Measurements from ENCODE around the gene THY1. TPM values are rescaled to one million over a fixed set of nuclear protein-coding genes. Genes with fewer than 3 reads are reported as not detected.
"Not testable (repeated sequence)": the region's sequence is repeated elsewhere in the genome, so short reads cannot be mapped to it uniquely, and the experiment has no call there.

Gene THY1
- total and polyA plus RNA-seq, 4 experiments from 2014 or later = not detected

- Mint-ChIP-seq H3K27ac (no peak overlapping the region), H3K9me3 (peaks cover 0 to 7% (median 3%) of the 10 kb centered on the region in 8 donors), H3K4me1 (no peaks in the 10 kb centered on the region), H3K4me3 (no peak overlapping the region), H3K36me3 (no peaks in the 10 kb centered on the region), H3K27me3 (peaks cover 0 to 3% of the 10 kb centered on the region in 2 donors)
- CTCF ChIA-PET (ENCODE audit: partially characterized antibody) = interaction anchor here (1.4 kb wide), 1 partner anchor 54 kb away, joined by 4 read pairs; no protein-coding TSS in a partner anchor
- POLR2A ChIA-PET (ENCODE audit: partially characterized antibody) = no interaction called here
- Histone ChIP-seq H3K36me3 (ENCODE audit: insufficient read depth, low read length) (no peaks in the 10 kb centered on the region), H3K27ac (ENCODE audit: low read depth, low read length) (no peak overlapping the region), H3K4me1 (ENCODE audit: insufficient read depth, low read length) (no peaks in the 10 kb centered on the region), H3K9me3 (ENCODE audit: control insufficient read depth in 1 of 2, low read length in 2 of 2) (no peaks in the 10 kb centered on the region), H3K27me3 (ENCODE audit: insufficient read depth, low read length) (no peaks in the 10 kb centered on the region), H3K4me3 (ENCODE audit: low read length in 2 of 2) (no peak overlapping the region)
- no peak for DNase-seq
- intact Hi-C loops (cut with micrococcal nuclease) = no loop called here
Measured at GRCh38 chr11:119410501-119410900, 12.5 kb downstream of the THY1 start.

DNA sequence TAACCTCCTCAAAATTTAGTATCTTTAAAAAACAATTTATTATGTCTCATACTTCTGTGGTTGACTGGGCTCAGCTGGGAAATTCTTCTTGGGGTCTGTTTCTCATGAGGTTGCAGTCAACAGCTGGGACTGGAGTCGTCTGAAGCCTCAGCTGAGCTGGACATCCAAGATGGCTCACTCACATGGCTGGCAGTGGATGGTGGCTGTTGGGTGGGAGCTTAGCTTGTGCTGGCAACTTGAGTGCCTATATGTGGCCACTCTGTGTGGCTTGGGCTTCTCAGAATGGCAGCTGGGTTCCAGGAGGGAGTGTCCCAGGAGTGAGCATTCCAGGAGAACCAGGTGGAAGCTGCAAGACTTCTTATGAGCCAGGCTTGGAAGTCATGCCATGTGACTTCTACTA, 13.2 kb downstream of the THY1 start:
- no peak overlapping the region for H3K4me3 Mint-ChIP-seq
- Histone ChIP-seq H3K27ac (ENCODE audit: low read depth, low read length) (no peak overlapping the region), H3K4me1 (ENCODE audit: insufficient read depth, low read length) (no peaks in the 10 kb centered on the region), H3K9me3 (ENCODE audit: control insufficient read depth in 1 of 2, low read length in 2 of 2) (no peaks in the 10 kb centered on the region), H3K4me3 (ENCODE audit: low read length in 2 of 2) (no peak overlapping the region), H3K27me3 (ENCODE audit: insufficient read depth, low read length) (no peaks in the 10 kb centered on the region), H3K36me3 (ENCODE audit: insufficient read depth, low read length) (no peaks in the 10 kb centered on the region)
- POLR2A ChIA-PET (ENCODE audit: partially characterized antibody) = no interaction called here
- CTCF ChIA-PET (ENCODE audit: partially characterized antibody) = interaction anchor here (1.4 kb wide), 1 partner anchor 54 kb away, joined by 4 read pairs; no protein-coding TSS in a partner anchor
- peaks cover 0 to 7% (median 3%) of the 10 kb centered on the region in 8 donors for H3K9me3 Mint-ChIP-seq
- DNase-seq = no peak
- no peak overlapping the region for H3K27ac Mint-ChIP-seq
- H3K27me3 Mint-ChIP-seq = peaks cover 0 to 3% of the 10 kb centered on the region in 2 donors
- intact Hi-C loops (cut with micrococcal nuclease) = no loop called here
- H3K36me3 Mint-ChIP-seq = no peaks in the 10 kb centered on the region
- no peaks in the 10 kb centered on the region for H3K4me1 Mint-ChIP-seq

- H3K27ac ChIP-seq (ENCODE audit: low read depth, low read length) = no peak overlapping the region
- ChIA-PET CTCF (ENCODE audit: partially characterized antibody) (no interaction called here), POLR2A (ENCODE audit: partially characterized antibody) (no interaction called here)
- no peak overlapping the region for H3K4me3 ChIP-seq (ENCODE audit: low read length in 2 of 2)
- H3K27me3 ChIP-seq (ENCODE audit: insufficient read depth, low read length) = no peaks in the 10 kb centered on the region
- no peaks in the 10 kb centered on the region for H3K4me1 Mint-ChIP-seq
- no peaks in the 10 kb centered on the region for H3K36me3 ChIP-seq (ENCODE audit: insufficient read depth, low read length)
- peaks cover 0 to 13% (median 5%) of the 10 kb centered on the region in 8 donors for H3K9me3 Mint-ChIP-seq
- H3K9me3 ChIP-seq (ENCODE audit: control insufficient read depth in 1 of 2, low read length in 2 of 2) = peaks cover 0 to 4% of the 10 kb centered on the region in 2 donors
- H3K27ac Mint-ChIP-seq = no peak overlapping the region
- no peaks in the 10 kb centered on the region for H3K4me1 ChIP-seq (ENCODE audit: insufficient read depth, low read length)
- peaks cover 4 to 7% of the 10 kb centered on the region in 2 donors for H3K27me3 Mint-ChIP-seq
- no peak for DNase-seq
- H3K36me3 Mint-ChIP-seq = no peaks in the 10 kb centered on the region
- intact Hi-C loops (cut with micrococcal nuclease) = no loop called here
- no peak overlapping the region for H3K4me3 Mint-ChIP-seq
Measured at GRCh38 chr11:119406005-119406404, 17.0 kb downstream of the THY1 start.

GRCh38 chr11:119405448-119405847, 17.5 kb downstream of the THY1 start:
- POLR2A ChIA-PET (ENCODE audit: partially characterized antibody); H3K4me1 ChIP-seq (ENCODE audit: insufficient read depth, low read length); H3K27me3 ChIP-seq (ENCODE audit: insufficient read depth, low read length); H3K9me3 ChIP-seq (ENCODE audit: control insufficient read depth in 1 of 2, low read length in 2 of 2); H3K4me3 ChIP-seq (ENCODE audit: low read length in 2 of 2); H3K27ac Mint-ChIP-seq; H3K36me3 Mint-ChIP-seq; intact Hi-C loops (cut with micrococcal nuclease); CTCF ChIA-PET (ENCODE audit: partially characterized antibody); H3K4me3 Mint-ChIP-seq; H3K27ac ChIP-seq (ENCODE audit: low read depth, low read length); H3K4me1 Mint-ChIP-seq; H3K36me3 ChIP-seq (ENCODE audit: insufficient read depth, low read length); H3K27me3 Mint-ChIP-seq; DNase-seq: not testable (repeated sequence)
- peaks cover 0 to 19% (median 11%) of the 10 kb centered on the region in 8 donors for H3K9me3 Mint-ChIP-seq

DNA sequence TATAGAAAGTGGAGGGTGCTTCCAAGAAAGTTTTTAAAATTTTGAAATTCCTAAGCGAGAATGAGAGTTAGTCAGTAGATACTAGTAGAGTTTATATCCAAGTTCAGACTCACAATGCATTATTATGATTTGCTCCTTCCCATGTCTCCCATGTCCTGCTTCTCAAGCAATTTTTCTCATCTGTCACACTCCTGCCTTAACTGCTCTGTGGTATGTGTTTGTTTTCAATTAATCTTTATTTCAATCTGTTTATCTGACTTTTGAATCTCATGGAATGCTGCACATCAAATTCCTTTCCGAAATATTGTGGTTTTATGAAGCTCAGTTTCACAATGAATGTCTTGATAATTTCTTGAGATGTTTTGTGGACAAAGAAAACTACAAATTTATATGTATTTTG, 18.1 kb downstream of the THY1 start:
- Mint-ChIP-seq H3K36me3 (peaks cover 0 to 1% of the 10 kb centered on the region in 2 donors), H3K4me1 (no peaks in the 10 kb centered on the region), H3K27me3 (peaks cover 6 to 11% of the 10 kb centered on the region in 2 donors), H3K4me3 (no peak overlapping the region), H3K27ac (no peak overlapping the region), H3K9me3 (peaks cover 0 to 25% (median 15%) of the 10 kb centered on the region in 8 donors)
- Histone ChIP-seq H3K27me3 (ENCODE audit: insufficient read depth, low read length) (no peaks in the 10 kb centered on the region), H3K27ac (ENCODE audit: low read depth, low read length) (no peak overlapping the region), H3K4me1 (ENCODE audit: insufficient read depth, low read length) (no peaks in the 10 kb centered on the region), H3K4me3 (ENCODE audit: low read length in 2 of 2) (no peak overlapping the region), H3K9me3 (ENCODE audit: control insufficient read depth in 1 of 2, low read length in 2 of 2) (peaks cover 0 to 7% of the 10 kb centered on the region in 2 donors), H3K36me3 (ENCODE audit: insufficient read depth, low read length) (no peaks in the 10 kb centered on the region)
- CTCF ChIA-PET (ENCODE audit: partially characterized antibody) = no interaction called here
- intact Hi-C loops (cut with micrococcal nuclease) = no loop called here
- no peak for DNase-seq
- POLR2A ChIA-PET (ENCODE audit: partially characterized antibody) = no interaction called here

- peaks cover 2 to 42% (median 31%) of the 10 kb centered on the region in 8 donors for H3K9me3 Mint-ChIP-seq
- Histone ChIP-seq H3K4me3 (ENCODE audit: low read length in 2 of 2) (no peak overlapping the region), H3K9me3 (ENCODE audit: control insufficient read depth in 1 of 2, low read length in 2 of 2) (peaks cover 0 to 7% of the 10 kb centered on the region in 2 donors), H3K27me3 (ENCODE audit: insufficient read depth, low read length) (no peaks in the 10 kb centered on the region), H3K4me1 (ENCODE audit: insufficient read depth, low read length) (no peaks in the 10 kb centered on the region), H3K27ac (ENCODE audit: low read depth, low read length) (no peak overlapping the region), H3K36me3 (ENCODE audit: insufficient read depth, low read length) (no peaks in the 10 kb centered on the region)
- ChIA-PET POLR2A (ENCODE audit: partially characterized antibody) (no interaction called here), CTCF (ENCODE audit: partially characterized antibody) (interaction anchor here (0.7 kb wide), 1 partner anchor 65 kb away, joined by 3 read pairs; no protein-coding TSS in a partner anchor)
- H3K36me3 Mint-ChIP-seq = peaks cover 1 to 2% of the 10 kb centered on the region in 2 donors
- intact Hi-C loops (cut with micrococcal nuclease) = no loop called here
- H3K4me3 Mint-ChIP-seq = no peak overlapping the region
- H3K27me3 Mint-ChIP-seq = peaks cover 7 to 20% of the 10 kb centered on the region in 2 donors
- no peak overlapping the region for H3K27ac Mint-ChIP-seq
- no peaks in the 10 kb centered on the region for H3K4me1 Mint-ChIP-seq
- no peak for DNase-seq
Measured at GRCh38 chr11:119403021-119403420, 20.0 kb downstream of the THY1 start.

DNA sequence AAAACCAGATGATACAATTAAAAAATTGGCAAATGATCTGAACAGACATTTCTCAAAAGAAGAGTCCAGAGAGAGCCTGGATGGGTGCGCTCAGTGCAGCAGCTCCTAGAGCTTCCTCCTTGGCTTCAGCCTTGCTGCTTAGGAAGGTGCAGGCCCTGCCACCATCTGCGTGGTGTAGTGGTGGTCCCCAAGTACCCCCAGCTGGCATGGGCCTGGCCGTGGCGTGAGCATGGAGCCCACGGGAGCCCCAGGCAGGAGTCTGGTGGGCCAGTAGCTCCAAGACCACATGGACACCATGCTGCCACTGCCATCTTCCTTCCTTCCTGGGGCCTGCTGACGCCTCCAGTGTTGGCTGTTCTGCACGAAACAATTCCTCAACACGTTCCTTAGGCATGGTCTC, 20.5 kb downstream of the THY1 start:
- intact Hi-C loops (cut with micrococcal nuclease) = no loop called here
- Mint-ChIP-seq H3K4me1 (no peaks in the 10 kb centered on the region), H3K27me3 (peaks cover 7 to 20% of the 10 kb centered on the region in 2 donors), H3K27ac (no peak overlapping the region), H3K4me3 (no peak overlapping the region), H3K36me3 (peaks cover 1 to 6% of the 10 kb centered on the region in 2 donors), H3K9me3 (peaks cover 2 to 48% (median 37%) of the 10 kb centered on the region in 8 donors)
- no peaks in the 10 kb centered on the region for H3K27me3 ChIP-seq (ENCODE audit: insufficient read depth, low read length)
- no peaks in the 10 kb centered on the region for H3K36me3 ChIP-seq (ENCODE audit: insufficient read depth, low read length)
- H3K27ac ChIP-seq (ENCODE audit: low read depth, low read length) = no peak overlapping the region
- CTCF ChIA-PET (ENCODE audit: partially characterized antibody) = no interaction called here
- DNase-seq = no peak
- POLR2A ChIA-PET (ENCODE audit: partially characterized antibody) = no interaction called here
- peaks cover 0 to 7% of the 10 kb centered on the region in 2 donors for H3K9me3 ChIP-seq (ENCODE audit: control insufficient read depth in 1 of 2, low read length in 2 of 2)
- no peaks in the 10 kb centered on the region for H3K4me1 ChIP-seq (ENCODE audit: insufficient read depth, low read length)
- H3K4me3 ChIP-seq (ENCODE audit: low read length in 2 of 2) = no peak overlapping the region

GRCh38 chr11:119400860-119401259, 22.1 kb downstream of the THY1 start:
- CTCF ChIA-PET (ENCODE audit: partially characterized antibody) = no interaction called here
- Histone ChIP-seq H3K4me1 (ENCODE audit: insufficient read depth, low read length) (no peaks in the 10 kb centered on the region), H3K36me3 (ENCODE audit: insufficient read depth, low read length) (no peaks in the 10 kb centered on the region), H3K4me3 (ENCODE audit: low read length in 2 of 2) (no peak overlapping the region), H3K27ac (ENCODE audit: low read depth, low read length) (no peak overlapping the region), H3K27me3 (ENCODE audit: insufficient read depth, low read length) (no peaks in the 10 kb centered on the region), H3K9me3 (ENCODE audit: control insufficient read depth in 1 of 2, low read length in 2 of 2) (peaks cover 0 to 7% of the 10 kb centered on the region in 2 donors)
- peaks cover 1 to 6% of the 10 kb centered on the region in 2 donors for H3K36me3 Mint-ChIP-seq
- H3K27ac Mint-ChIP-seq = no peak overlapping the region
- intact Hi-C loops (cut with micrococcal nuclease) = no loop called here
- peaks cover 2 to 55% (median 39%) of the 10 kb centered on the region in 8 donors for H3K9me3 Mint-ChIP-seq
- no peak for DNase-seq
- no peaks in the 10 kb centered on the region for H3K4me1 Mint-ChIP-seq
- peaks cover 8 to 23% of the 10 kb centered on the region in 2 donors for H3K27me3 Mint-ChIP-seq
- POLR2A ChIA-PET (ENCODE audit: partially characterized antibody) = no interaction called here
- H3K4me3 Mint-ChIP-seq = no peak overlapping the region

Measured in CD4-positive, alpha-beta memory T cell (primary cell).